GM21526 (cell line): ENCODE results near the gene SLC44A5.
"Not testable (repeated sequence)": the region's sequence is repeated elsewhere in the genome, so short reads cannot be mapped to it uniquely, and the experiment has no call there.

Source experiments
- ATAC-seq: cut with Tn5 transposase; IDR thresholded peaks from one replicate; pipeline ENCODE4 v1.9.1; 2021; ENCODE audit warnings: moderate library complexity; ENCODE audit not compliant: unreplicated experiment, low FRiP score

SLC44A5 gene

GRCh38 chr1:75528001-75528400 lies 82.9 kb downstream of the SLC44A5 start:
- no peak for ATAC-seq

GRCh38 chr1:75522389-75522788 lies 88.5 kb downstream of the SLC44A5 start:
- ATAC-seq: no peak

- no peak for ATAC-seq
These were observed 89.3 kb downstream of the SLC44A5 start for GRCh38 chr1:75521658-75522057.

DNA sequence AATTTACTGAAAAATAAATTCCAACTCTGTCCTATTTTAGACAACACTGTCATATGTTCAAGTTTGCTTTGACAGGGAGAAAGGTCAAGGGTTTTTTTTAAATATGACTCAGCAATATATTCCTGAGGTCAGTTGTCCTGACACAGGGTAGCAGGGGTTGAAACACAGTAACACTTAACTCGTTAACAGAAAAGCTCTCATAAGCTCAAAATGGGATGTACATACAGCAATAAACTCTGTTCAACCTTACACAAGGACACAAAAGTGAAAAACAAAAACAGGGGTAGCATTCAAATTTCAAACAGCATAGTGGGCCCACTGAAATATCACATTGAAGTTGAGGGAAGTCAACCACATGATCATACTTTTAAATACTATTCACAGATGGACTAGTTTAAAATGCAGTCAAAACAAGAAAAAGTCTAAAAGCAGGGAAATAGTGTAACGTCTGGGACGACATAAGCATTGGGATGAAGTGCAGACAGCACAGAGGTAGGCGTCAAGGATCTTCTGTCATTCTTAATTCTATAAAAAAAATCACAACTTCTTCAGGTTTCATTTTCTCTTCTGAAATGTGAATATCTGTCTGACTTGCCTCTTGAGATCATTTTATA lies 89.9 kb downstream of the SLC44A5 start:
- no peak for ATAC-seq

- ATAC-seq: no peak
These were observed 91.1 kb downstream of the SLC44A5 start for GRCh38 chr1:75519651-75520427.

- ATAC-seq: no peak
These were observed 92.2 kb downstream of the SLC44A5 start for GRCh38 chr1:75518686-75519085.

DNA sequence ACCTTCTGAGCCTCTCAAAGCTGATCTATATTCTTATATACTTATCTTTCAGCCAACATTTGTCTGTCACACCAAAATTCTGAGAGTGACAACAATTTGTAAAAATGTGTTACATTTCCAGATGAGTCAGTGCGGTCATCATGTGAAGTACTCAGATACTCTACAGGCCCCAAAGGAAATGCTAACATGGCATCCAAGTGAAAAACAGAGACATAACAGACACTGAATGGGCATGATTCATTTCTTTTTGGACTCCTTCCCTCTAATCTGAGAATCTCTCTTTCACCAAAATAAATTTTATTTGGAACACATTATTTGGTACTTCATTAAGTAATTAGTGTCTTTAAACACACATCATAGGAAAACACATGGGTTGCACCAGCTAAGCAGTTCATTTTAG lies 96.6 kb downstream of the SLC44A5 start:
- no peak for ATAC-seq

DNA sequence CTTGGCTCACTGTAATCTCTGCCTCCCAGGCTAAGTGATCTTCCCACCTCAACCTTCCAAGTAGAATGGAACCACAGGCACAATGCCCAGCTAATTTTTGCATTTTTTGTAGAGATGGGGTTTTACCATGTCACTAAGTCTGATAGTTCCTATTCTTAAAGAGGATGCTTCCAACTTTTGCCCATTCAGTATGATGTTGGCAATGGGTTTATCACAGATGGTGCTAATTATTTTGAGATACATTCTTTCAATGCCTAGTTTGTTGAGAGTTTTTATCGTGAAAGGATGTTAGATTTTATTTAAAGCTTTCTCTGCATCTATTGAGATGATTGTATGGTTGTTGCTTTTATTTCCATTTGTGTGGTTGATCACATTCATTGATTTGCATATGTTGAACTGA lies 103.9 kb downstream of the SLC44A5 start:
- no peak for ATAC-seq

GRCh38 chr1:75503221-75503974 lies 107.5 kb downstream of the SLC44A5 start:
- no peak for ATAC-seq

GRCh38 chr1:75502776-75503175 lies 108.1 kb downstream of the SLC44A5 start:
- ATAC-seq: no peak

DNA sequence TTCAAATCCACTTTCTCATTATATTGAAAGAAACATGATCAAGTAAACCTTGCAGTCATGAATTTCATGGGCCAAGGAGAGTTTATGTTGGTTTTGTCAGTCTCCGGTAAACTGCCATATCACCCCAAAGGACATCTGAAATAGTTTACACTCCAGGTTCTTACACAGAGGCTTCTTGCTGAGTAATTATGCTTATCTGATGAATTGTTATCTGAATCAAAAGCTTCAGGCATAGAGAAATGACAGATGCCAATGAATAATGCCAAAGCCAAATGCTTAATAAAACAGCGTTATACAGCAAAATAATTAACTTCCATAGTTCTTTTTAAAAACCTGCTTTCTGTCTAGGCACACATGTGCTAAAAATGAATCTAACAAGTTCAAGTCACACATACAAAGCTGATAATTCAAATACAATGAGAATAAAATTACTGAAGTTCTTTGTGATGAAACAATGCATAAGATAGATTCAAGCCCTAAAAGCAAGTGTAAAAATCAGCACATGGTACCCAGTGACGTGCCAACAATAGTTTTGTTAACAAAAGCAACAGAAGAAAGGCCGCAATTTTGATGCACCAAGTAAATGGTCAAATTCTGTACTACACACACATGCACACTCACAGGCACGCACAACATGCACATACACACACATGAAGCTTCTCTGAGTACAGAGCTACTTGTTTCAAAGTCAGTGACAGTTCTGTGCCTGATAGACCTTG lies 109.2 kb downstream of the SLC44A5 start:
- ATAC-seq: no peak

DNA sequence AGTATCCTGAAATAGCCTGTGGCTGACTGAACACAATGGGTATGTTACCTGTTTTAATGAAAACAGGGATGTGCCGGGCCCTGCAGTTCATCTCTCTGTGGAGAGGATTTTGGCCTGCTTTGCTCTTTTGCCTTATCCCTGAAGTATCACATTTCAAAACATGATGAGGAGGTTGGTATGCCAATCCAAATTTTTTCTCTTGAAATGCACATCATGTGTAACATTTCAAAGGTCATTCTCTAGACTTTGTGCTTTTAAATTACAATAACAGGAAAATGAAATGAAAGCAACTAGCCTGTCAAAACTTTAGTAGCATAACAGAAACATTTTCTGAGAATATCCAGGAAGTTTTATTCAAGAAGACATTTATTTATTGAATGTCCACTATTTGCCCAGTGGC lies 118.9 kb downstream of the SLC44A5 start:
- no peak for ATAC-seq

GRCh38 chr1:75487399-75487798 lies 123.5 kb downstream of the SLC44A5 start:
- no peak for ATAC-seq

DNA sequence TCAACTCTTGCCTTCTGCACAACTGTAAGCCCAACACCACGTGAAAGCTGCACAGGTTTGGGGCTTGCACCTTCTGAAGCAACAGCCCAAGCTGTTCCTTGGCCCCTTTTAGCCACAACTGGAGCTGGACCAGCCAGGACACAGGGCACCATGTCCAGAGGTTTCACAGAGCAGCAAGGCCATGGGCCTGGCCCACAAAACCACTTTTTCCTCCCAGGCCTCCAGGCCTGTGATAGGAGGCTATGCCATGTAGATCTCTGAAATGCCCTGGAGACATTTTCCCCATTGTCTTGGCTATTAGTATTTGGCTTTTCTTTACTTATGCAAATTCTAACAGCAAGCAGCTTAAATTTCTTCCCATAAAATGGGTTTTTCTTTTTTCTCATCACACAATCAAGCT lies 126.1 kb downstream of the SLC44A5 start:
- ATAC-seq: no peak

GRCh38 chr1:75482951-75483350 lies 128.0 kb downstream of the SLC44A5 start:
- no peak for ATAC-seq

GRCh38 chr1:75476486-75476885 lies 134.4 kb downstream of the SLC44A5 start:
- ATAC-seq: not testable (repeated sequence)

GRCh38 chr1:75475696-75476095 lies 135.2 kb downstream of the SLC44A5 start:
- ATAC-seq: no peak

GRCh38 chr1:75472971-75473603 lies 137.8 kb downstream of the SLC44A5 start:
- ATAC-seq: no peak

DNA sequence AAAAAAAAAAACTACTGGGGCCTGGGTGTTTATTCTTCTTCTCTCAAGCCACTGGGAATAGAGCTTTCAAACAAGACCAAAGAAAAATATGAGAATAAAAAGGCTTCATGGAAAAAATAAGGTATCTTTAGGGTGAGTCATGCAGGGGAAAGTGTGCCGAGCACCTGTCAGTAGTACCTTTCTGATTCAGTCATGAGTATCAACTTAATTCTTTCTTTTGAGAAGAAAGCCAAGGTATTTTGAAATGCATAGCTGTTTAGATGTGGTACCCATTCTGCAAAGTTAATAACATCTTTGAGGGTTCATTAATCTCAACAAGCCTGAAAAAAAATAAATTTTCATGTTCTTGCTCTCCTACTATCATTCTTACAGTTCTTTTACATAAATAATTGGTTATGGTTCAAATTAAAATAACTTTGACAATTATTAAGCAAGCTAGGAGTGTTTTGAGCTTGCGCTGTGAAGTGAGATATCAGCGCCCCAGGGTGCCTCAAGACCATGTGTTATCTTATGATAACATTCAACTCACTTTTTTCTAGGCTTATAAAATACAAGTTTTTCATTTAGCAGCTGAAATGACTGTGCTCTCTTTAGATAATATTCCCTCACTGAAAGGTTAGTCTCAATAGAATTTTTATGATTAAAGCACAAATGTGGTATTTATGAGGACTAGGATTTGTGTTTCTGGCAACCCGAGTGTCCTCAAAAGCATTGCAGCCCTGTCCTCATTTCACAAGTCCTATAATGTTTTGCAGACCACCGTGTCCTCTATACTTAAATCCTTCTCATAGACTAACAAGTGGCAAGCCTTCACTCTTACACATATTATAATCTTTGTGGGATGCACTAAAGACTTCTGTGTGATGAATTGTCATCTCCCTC lies 138.6 kb downstream of the SLC44A5 start:
- no peak for ATAC-seq
